MM.1S (cell line): ENCODE results near the gene TUBGCP6.
"Not testable (repeated sequence)": the region's sequence is repeated elsewhere in the genome, so short reads cannot be mapped to it uniquely, and the experiment has no call there.

Source experiments
- DNase-seq: peaks from one replicate; pipeline ENCODE4 v3.0.0-alpha.2; 2015
- H2AFZ ChIP-seq: fragments of 300-600 bp; sonication (generic); 2 replicates; pipeline ENCODE4 v1.6.0; 2016; ENCODE audit warnings: antibody characterized with exemption, low read length
- H3F3A ChIP-seq: fragments of 300-600 bp; sonication (generic); 2 replicates; pipeline ENCODE4 v1.6.1; 2016; ENCODE audit warnings: mild to moderate bottlenecking, antibody characterized with exemption, low read length, moderate library complexity, mixed read lengths; ENCODE audit not compliant: insufficient read depth
- H3K27ac ChIP-seq: fragments of 300-600 bp; sonication (generic); 2 replicates; pipeline ENCODE4 v1.5.1; 2016; ENCODE audit warnings: mild to moderate bottlenecking, low read length
- H3K27me3 ChIP-seq: fragments of 300-600 bp; sonication (generic); replicated peaks from 2 replicates; pipeline ENCODE4 v1.6.0; 2016; ENCODE audit warnings: low read length; ENCODE audit not compliant: insufficient read depth
- H3K36me3 ChIP-seq: fragments of 300-600 bp; sonication (generic); replicated peaks from 2 replicates; pipeline ENCODE4 v1.6.1; 2016; ENCODE audit warnings: mild to moderate bottlenecking, low read length, mixed read lengths; ENCODE audit not compliant: insufficient read depth
- H3K4me1 ChIP-seq: fragments of 300-600 bp; sonication (generic); 2 replicates; pipeline ENCODE4 v1.6.1; 2016; ENCODE audit warnings: low read length, mixed read lengths
- H3K4me2 ChIP-seq: fragments of 300-600 bp; sonication (generic); 2 replicates; pipeline ENCODE4 v1.6.0; 2016; ENCODE audit warnings: low read depth, low read length
- H3K4me3 ChIP-seq: fragments of 300-600 bp; sonication (generic); 2 replicates; pipeline ENCODE4 v1.5.1; 2016; ENCODE audit warnings: low read length, mixed read lengths
- H3K79me2 ChIP-seq: fragments of 300-600 bp; sonication (generic); 2 replicates; pipeline ENCODE4 v1.6.1; 2016; ENCODE audit warnings: mixed run types, low read length, mixed read lengths
- H3K9ac ChIP-seq: fragments of 300-600 bp; sonication (generic); 2 replicates; pipeline ENCODE4 v1.6.1; 2016; ENCODE audit warnings: low read length, mixed read lengths
- H3K9me2 ChIP-seq: fragments of 300-600 bp; sonication (generic); replicated peaks from 2 replicates; pipeline ENCODE4 v1.6.1; 2016; ENCODE audit warnings: mild to moderate bottlenecking, low read length, mixed read lengths; ENCODE audit not compliant: insufficient read depth
- H3K9me3 ChIP-seq: fragments of 300-600 bp; sonication (generic); replicated peaks from 2 replicates; pipeline ENCODE4 v1.6.1; 2016; ENCODE audit warnings: mild to moderate bottlenecking, low read length, mixed read lengths; ENCODE audit not compliant: insufficient read depth
- H4K20me1 ChIP-seq: fragments of 300-600 bp; sonication (generic); 2 replicates; pipeline ENCODE4 v1.6.1; 2016; ENCODE audit warnings: mild to moderate bottlenecking, low read length, moderate library complexity, mixed read lengths; ENCODE audit not compliant: insufficient read depth
- CTCF ChIP-seq: fragments of 300-600 bp; sonication (generic); IDR thresholded peaks from 2 replicates; pipeline ENCODE4 v1.5.1; 2016; ENCODE audit warnings: antibody characterized with exemption, low read length, mixed read lengths
- EZH2 ChIP-seq: fragments of 300-600 bp; sonication (generic); optimal IDR thresholded peaks from 2 replicates; pipeline ENCODE3; 2017; ENCODE audit warnings: low read depth, mild to moderate bottlenecking, antibody characterized with exemption, low read length, mixed read lengths
- EZH2phosphoT487 ChIP-seq: fragments of 300-600 bp; sonication (generic); IDR thresholded peaks from 2 replicates; pipeline ENCODE4 v1.6.1; 2018; ENCODE audit warnings: antibody characterized with exemption, low read length

The TUBGCP6 gene

GRCh38 chr22:50169181-50169759 is 75.6 kb downstream of the TUBGCP6 start:
- no peak for DNase-seq
- H3F3A ChIP-seq, result no peaks in the 10 kb centered on the region
- H3K9ac ChIP-seq, result no peak overlapping the region
- no peak overlapping the region for H3K4me3 ChIP-seq
- no peaks in the 10 kb centered on the region for H3K9me3 ChIP-seq
- H4K20me1 ChIP-seq, result no peaks in the 10 kb centered on the region
- H3K79me2 ChIP-seq, result no peaks in the 10 kb centered on the region
- H3K4me2 ChIP-seq, result no peak overlapping the region
- no peak overlapping the region for H2AFZ ChIP-seq
- TF ChIP-seq CTCF, result no peak
- TF ChIP-seq EZH2, result no peak
- TF ChIP-seq EZH2phosphoT487, result no peak
- no peaks in the 10 kb centered on the region for H3K9me2 ChIP-seq
- no peaks in the 10 kb centered on the region for H3K36me3 ChIP-seq
- no peaks in the 10 kb centered on the region for H3K4me1 ChIP-seq
- no peak overlapping the region for H3K27ac ChIP-seq
- H3K27me3 ChIP-seq, result peaks cover 25% of the 10 kb centered on the region

DNA sequence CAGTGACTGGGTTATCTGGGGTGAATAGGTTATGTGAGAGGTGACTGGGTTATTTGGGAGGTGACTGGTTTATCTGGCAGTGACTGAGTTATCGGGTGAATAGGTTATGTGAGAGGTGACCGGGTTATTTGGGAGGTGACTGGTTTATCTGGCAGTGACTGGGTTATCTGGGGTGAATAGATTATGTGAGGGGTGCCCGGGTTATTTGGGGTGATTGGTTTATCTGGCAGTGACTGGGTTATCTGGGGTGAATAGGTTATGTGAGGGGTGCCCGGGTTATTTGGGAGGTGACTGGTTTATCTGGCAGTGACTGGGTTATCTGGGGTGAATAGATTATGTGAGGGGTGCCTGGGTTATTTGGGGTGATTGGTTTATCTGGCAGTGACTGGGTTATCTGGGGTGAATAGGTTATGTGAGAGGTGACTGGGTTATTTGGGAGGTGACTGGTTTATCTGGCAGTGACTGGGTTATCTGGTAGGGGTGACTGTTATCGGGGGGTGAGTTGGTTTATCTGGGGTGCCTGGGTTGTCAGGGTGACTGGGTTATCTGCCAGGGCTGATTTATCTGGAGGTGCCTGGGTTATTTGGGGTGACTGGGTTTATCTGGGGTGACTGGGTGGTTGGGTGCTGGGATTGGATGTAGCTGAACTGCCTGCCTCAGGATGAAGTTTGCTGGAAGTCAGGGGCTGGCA is 76.2 kb downstream of the TUBGCP6 start:
- H3K4me1 ChIP-seq, H3K4me3 ChIP-seq, H3K4me2 ChIP-seq, H4K20me1 ChIP-seq, H3K79me2 ChIP-seq, DNase-seq, H2AFZ ChIP-seq, H3K9ac ChIP-seq, H3K9me2 ChIP-seq, H3K36me3 ChIP-seq, H3K9me3 ChIP-seq, H3F3A ChIP-seq, H3K27ac ChIP-seq: not testable (repeated sequence)
- peaks cover 25% of the 10 kb centered on the region for H3K27me3 ChIP-seq

- Histone ChIP-seq H3F3A (no peaks in the 10 kb centered on the region), H3K4me1 (no peaks in the 10 kb centered on the region), H2AFZ (no peak overlapping the region), H3K4me3 (no peak overlapping the region), H3K9ac (no peak overlapping the region), H3K9me3 (no peaks in the 10 kb centered on the region), H3K4me2 (no peak overlapping the region), H3K36me3 (no peaks in the 10 kb centered on the region), H4K20me1 (no peaks in the 10 kb centered on the region), H3K27ac (no peak overlapping the region), H3K27me3 (peaks cover 24% of the 10 kb centered on the region), H3K79me2 (no peaks in the 10 kb centered on the region), H3K9me2 (no peaks in the 10 kb centered on the region)
- no peak for TF ChIP-seq CTCF
- no peak for TF ChIP-seq EZH2phosphoT487
- DNase-seq, result no peak
These were observed 76.9 kb downstream of the TUBGCP6 start for GRCh38 chr22:50167689-50168489.
